HFFc6 (cell line): Measurements from ENCODE around the gene PHC2. TPM values are rescaled to one million over a fixed set of nuclear protein-coding genes. Genes with fewer than 3 reads are reported as not detected.

ENCODE experiments used
- DNase-seq: peaks from one replicate; pipeline ENCODE4 v3.0.0-alpha.2; 2018
- H3K27ac Mint-ChIP-seq: 2 replicates; pipeline ENCODE4 v1.8.0; 2020; ENCODE audit warnings: mild to moderate bottlenecking, mixed read lengths
- H3K27me3 Mint-ChIP-seq: 2 replicates; pipeline ENCODE4 v1.8.0; 2021; ENCODE audit warnings: mild to moderate bottlenecking, moderate library complexity, mixed read lengths; ENCODE audit not compliant: insufficient read depth
- H3K36me3 Mint-ChIP-seq: 2 replicates; pipeline ENCODE4 v1.8.0; 2021; ENCODE audit warnings: low read depth, mixed read lengths
- H3K4me1 Mint-ChIP-seq: 2 replicates; pipeline ENCODE4 v1.8.0; 2020; ENCODE audit warnings: low read depth, mixed read lengths
- H3K4me3 Mint-ChIP-seq: 2 replicates; pipeline ENCODE4 v1.8.0; 2020; ENCODE audit warnings: mild to moderate bottlenecking, moderate library complexity, mixed read lengths
- H3K9me3 Mint-ChIP-seq: 2 replicates; pipeline ENCODE4 v1.8.0; 2020; ENCODE audit warnings: mild to moderate bottlenecking, mixed read lengths
- CTCF ChIP-seq: fragments of 200-600 bp; sonication (generic); IDR thresholded peaks from 2 replicates; pipeline ENCODE4 v1.5.0; 2021; ENCODE audit warnings: antibody characterized with exemption, mild to moderate bottlenecking
- total RNA-seq, 6 experiments: library from RNA; stranded (reverse); fragmentation: NEBNext Ultra II Directional; extraction: Animal tissue kit (Norgen Biotek cat#: 25700); gene quantifications; 2 replicates in 1 of 6; 3 replicates in 5 of 6; pipeline ENCODE4 v1.2.3, GENCODE V29; 2021

Gene PHC2
- total RNA-seq, 6 experiments from 2014 or later: 86.5 to 105 (median 99.6) TPM

GRCh38 chr1:33388805-33389771, 41.8 kb downstream of the PHC2 start:
- H3K27me3 Mint-ChIP-seq: peaks cover 4% of the 10 kb centered on the region
- peak; percentile 78 for DNase-seq
- peaks cover 18% of the 10 kb centered on the region for H3K36me3 Mint-ChIP-seq
- H3K4me1 Mint-ChIP-seq: peaks cover 92% of the 10 kb centered on the region
- H3K9me3 Mint-ChIP-seq: no peaks in the 10 kb centered on the region
- H3K4me3 Mint-ChIP-seq: peak overlapping the region; percentile 79
- H3K27ac Mint-ChIP-seq: peak overlapping the region; percentile 93
- no peak for TF ChIP-seq CTCF

DNA sequence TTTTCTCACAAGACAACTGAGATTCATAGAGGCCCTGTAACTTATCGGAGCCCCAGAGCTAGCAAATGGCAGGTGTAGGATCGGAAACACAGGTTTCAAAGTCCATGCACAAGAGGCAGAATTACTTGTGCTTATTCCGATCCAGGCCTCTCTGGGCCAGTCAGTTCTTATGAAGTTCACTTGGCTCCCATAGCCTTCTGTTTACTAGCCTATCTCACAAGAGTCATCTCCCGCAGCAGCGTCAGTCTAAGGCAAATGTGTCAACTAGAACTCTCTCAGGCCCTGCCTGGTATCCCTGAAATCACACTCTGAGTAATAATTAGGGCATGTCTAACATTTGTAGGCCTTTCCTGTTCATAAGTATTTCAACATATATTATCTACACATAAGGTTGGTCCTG, 43.3 kb downstream of the PHC2 start:
- peak overlapping the region; percentile 93 for H3K27ac Mint-ChIP-seq
- TF ChIP-seq CTCF: no peak

DNA sequence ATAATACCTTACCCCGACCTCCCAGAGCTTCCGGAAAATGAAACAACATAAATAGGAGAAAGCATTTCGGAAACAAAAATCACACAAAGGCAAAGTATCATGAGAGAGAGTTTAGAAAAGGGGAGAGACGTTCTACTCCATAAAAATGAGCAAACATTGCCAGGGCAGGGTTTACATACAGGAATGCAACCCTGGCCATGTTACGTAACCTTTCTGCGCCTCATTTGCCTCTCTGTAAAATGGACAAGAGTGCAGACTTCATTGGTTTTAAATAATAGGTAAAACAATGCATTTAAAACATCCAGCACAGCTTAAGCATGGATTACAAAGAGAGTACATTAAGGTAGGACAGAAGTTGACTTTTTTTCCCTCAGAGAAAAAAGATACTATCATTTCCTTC, 45.6 kb downstream of the PHC2 start:
- Mint-ChIP-seq H3K36me3 (peaks cover 18% of the 10 kb centered on the region), H3K27ac (peak overlapping the region; percentile 87), H3K4me3 (no peak overlapping the region), H3K27me3 (peaks cover 2% of the 10 kb centered on the region; the same call in 1 of the 2 replicates), H3K4me1 (peaks cover 78% of the 10 kb centered on the region), H3K9me3 (no peaks in the 10 kb centered on the region)
- DNase-seq: no peak
- TF ChIP-seq CTCF: no peak

More for the DNA sequence above, 43.3 kb downstream of the PHC2 start:
- peaks cover 2% of the 10 kb centered on the region; the same call in 1 of the 2 replicates for H3K27me3 Mint-ChIP-seq
- peak; percentile 83 for DNase-seq
- peaks cover 92% of the 10 kb centered on the region for H3K4me1 Mint-ChIP-seq
- peaks cover 18% of the 10 kb centered on the region for H3K36me3 Mint-ChIP-seq
- no peaks in the 10 kb centered on the region for H3K9me3 Mint-ChIP-seq
- peak overlapping the region; percentile 75 for H3K4me3 Mint-ChIP-seq

DNA sequence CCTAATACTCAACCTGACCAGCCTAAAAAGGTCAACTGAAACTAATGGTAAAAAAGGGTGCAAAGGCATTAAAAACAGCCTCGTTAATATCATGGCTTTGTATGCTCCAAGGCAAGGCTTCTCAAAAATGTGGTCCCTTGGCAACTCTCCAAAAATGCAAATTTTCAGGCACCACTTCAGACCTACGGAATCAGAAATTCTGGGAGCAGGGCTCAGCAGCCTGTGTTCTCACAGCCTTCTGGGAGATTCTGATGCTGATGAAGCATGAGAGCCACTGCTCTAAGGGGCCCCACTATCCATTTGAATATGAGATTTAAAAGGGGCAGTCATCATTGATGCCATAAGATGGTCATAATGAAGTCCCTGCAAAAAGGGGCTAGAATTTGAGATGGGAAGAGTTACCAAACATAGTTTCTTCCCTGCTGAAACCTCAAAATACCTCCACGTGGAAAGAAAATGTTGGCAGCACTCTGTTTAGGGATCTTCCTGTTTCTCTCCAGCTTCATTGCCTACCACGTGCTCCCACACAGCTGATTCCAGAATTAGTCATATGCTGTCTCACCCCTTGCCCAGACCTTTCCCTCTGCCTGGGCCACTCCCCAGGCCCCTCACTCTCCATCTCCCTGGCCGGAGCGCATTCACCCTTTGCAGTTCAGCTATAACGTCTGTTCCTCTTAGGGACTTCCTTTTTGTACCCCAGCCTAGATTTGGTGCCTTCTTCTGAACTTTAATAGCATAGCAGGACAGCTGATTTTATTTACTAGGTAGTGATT, 46.7 kb downstream of the PHC2 start:
- TF ChIP-seq CTCF: no peak
- peak overlapping the region; percentile 47 for H3K4me3 Mint-ChIP-seq
- H3K9me3 Mint-ChIP-seq: no peaks in the 10 kb centered on the region
- peak overlapping the region; percentile 87 for H3K27ac Mint-ChIP-seq
- H3K27me3 Mint-ChIP-seq: peaks cover 2% of the 10 kb centered on the region; the same call in 1 of the 2 replicates
- peaks cover 76% of the 10 kb centered on the region for H3K4me1 Mint-ChIP-seq
- peaks cover 18% of the 10 kb centered on the region for H3K36me3 Mint-ChIP-seq
- DNase-seq: peak; percentile 71

DNA sequence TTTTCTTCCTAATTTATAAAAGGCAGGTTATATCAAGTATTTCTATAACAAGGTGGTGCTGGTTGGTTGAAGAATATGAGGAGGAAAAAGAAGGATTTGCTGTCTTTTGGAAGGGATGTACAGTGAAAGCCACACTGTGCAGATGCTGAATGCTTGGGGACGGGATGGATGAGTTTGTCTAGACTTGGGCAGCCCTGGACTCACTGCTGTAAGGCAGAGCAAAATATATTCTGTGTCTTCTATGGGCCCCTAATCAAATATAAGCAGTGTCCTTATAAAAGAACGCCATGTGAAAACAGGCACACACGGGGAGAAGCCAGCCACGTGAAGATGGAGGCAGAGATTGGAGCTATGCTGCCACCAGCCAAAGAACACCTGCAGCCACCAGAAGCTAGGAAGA, 47.4 kb downstream of the PHC2 start:
- Mint-ChIP-seq H3K27ac (peak overlapping the region; percentile 87), H3K9me3 (no peaks in the 10 kb centered on the region), H3K36me3 (peaks cover 18% of the 10 kb centered on the region), H3K4me3 (0 out of 2 replicates have a peak overlapping the region, but pooled peaks have one; percentile 42), H3K27me3 (peaks cover 2% of the 10 kb centered on the region; the same call in 1 of the 2 replicates), H3K4me1 (peaks cover 72% of the 10 kb centered on the region)
- DNase-seq: no peak
- TF ChIP-seq CTCF: no peak
